Astrocyte of the hippocampus (primary cell): ENCODE results near the gene TRPM3.

Experiments
- DNase-seq: peaks from one replicate; pipeline ENCODE4 v3.0.0; 2011; ENCODE audit warnings: low read depth, low spot score

The TRPM3 gene

GRCh38 chr9:70829591-70830265 lies 291.7 kb downstream of the TRPM3 start:
- DNase-seq, result peak; percentile 39

GRCh38 chr9:70826562-70826961 lies 294.9 kb downstream of the TRPM3 start:
- DNase-seq, result no peak

- no peak for DNase-seq
Observed at GRCh38 chr9:70823284-70823683, 298.1 kb downstream of the TRPM3 start.

GRCh38 chr9:70817311-70817710 lies 304.1 kb downstream of the TRPM3 start:
- no peak for DNase-seq

GRCh38 chr9:70816891-70817290 lies 304.5 kb downstream of the TRPM3 start:
- no peak for DNase-seq

GRCh38 chr9:70816316-70816715 lies 305.1 kb downstream of the TRPM3 start:
- DNase-seq, result no peak

- DNase-seq, result no peak
Observed at GRCh38 chr9:70814597-70814996, 306.8 kb downstream of the TRPM3 start.

- no peak for DNase-seq
Observed at GRCh38 chr9:70813141-70813540, 308.3 kb downstream of the TRPM3 start.

- DNase-seq, result no peak
Observed at GRCh38 chr9:70811638-70812037, 309.8 kb downstream of the TRPM3 start.

- no peak for DNase-seq
Observed at GRCh38 chr9:70806875-70807274, 314.5 kb downstream of the TRPM3 start.

- no peak for DNase-seq
Observed at GRCh38 chr9:70805949-70806348, 315.5 kb downstream of the TRPM3 start.

GRCh38 chr9:70802758-70803436 lies 318.5 kb downstream of the TRPM3 start:
- no peak for DNase-seq

- DNase-seq, result peak; percentile 10
Observed at GRCh38 chr9:70802206-70802605, 319.2 kb downstream of the TRPM3 start.

- no peak for DNase-seq
Observed at GRCh38 chr9:70801181-70801829, 320.1 kb downstream of the TRPM3 start.

- no peak for DNase-seq
Observed at GRCh38 chr9:70798018-70798417, 323.4 kb downstream of the TRPM3 start.

GRCh38 chr9:70795841-70796240 lies 325.6 kb downstream of the TRPM3 start:
- peak; percentile 60 for DNase-seq

- no peak for DNase-seq
Observed at GRCh38 chr9:70792796-70793195, 328.6 kb downstream of the TRPM3 start.

- DNase-seq, result no peak
Observed at GRCh38 chr9:70791936-70792335, 329.5 kb downstream of the TRPM3 start.

GRCh38 chr9:70789086-70789485 lies 332.3 kb downstream of the TRPM3 start:
- no peak for DNase-seq

- no peak for DNase-seq
Observed at GRCh38 chr9:70784456-70784855, 337.0 kb downstream of the TRPM3 start.

GRCh38 chr9:70778568-70778967 lies 342.9 kb downstream of the TRPM3 start:
- DNase-seq, result no peak

- no peak for DNase-seq
Observed at GRCh38 chr9:70773579-70773978, 347.8 kb downstream of the TRPM3 start.

- no peak for DNase-seq
Observed at GRCh38 chr9:70772601-70773000, 348.8 kb downstream of the TRPM3 start.
